Kidney tubule cell (primary cell): Measurements from ENCODE around the gene UPK3A.
"Not testable (repeated sequence)": the region's sequence is repeated elsewhere in the genome, so short reads cannot be mapped to it uniquely, and the experiment has no call there.

Source experiments
- DNase-seq: peaks from one replicate; pipeline ENCODE4 v3.0.0-alpha.2; 2018; ENCODE audit warnings: low spot score

The UPK3A gene

GRCh38 chr22:45281010-45281409, 3.7 kb upstream of the UPK3A start:
- no peak for DNase-seq

- no peak for DNase-seq
Observed at GRCh38 chr22:45285263-45286058, 712 bp downstream of the UPK3A start.

GRCh38 chr22:45286854-45287551, 2.3 kb downstream of the UPK3A start:
- DNase-seq = no peak

GRCh38 chr22:45290410-45290936, 5.7 kb downstream of the UPK3A start:
- DNase-seq = peak; percentile 74

GRCh38 chr22:45291061-45291930, 6.5 kb downstream of the UPK3A start:
- no peak for DNase-seq

GRCh38 chr22:45291931-45292290, 7.2 kb downstream of the UPK3A start:
- DNase-seq = no peak

- DNase-seq = no peak
Observed at GRCh38 chr22:45292731-45293442, 8.1 kb downstream of the UPK3A start.

- no peak for DNase-seq
Observed at GRCh38 chr22:45294030-45294429, 9.3 kb downstream of the UPK3A start.

GRCh38 chr22:45295004-45295403, 10.3 kb downstream of the UPK3A start:
- DNase-seq = not testable (repeated sequence)

GRCh38 chr22:45295492-45295891, 10.7 kb downstream of the UPK3A start:
- no peak for DNase-seq

GRCh38 chr22:45296628-45297297, 12.0 kb downstream of the UPK3A start:
- no peak for DNase-seq

GRCh38 chr22:45298934-45299505, 14.3 kb downstream of the UPK3A start:
- DNase-seq = no peak

GRCh38 chr22:45302751-45303150, 18.0 kb downstream of the UPK3A start:
- no peak for DNase-seq

- DNase-seq = no peak
Observed at GRCh38 chr22:45303181-45303580, 18.4 kb downstream of the UPK3A start.

- no peak for DNase-seq
Observed at GRCh38 chr22:45304971-45305370, 20.2 kb downstream of the UPK3A start.

GRCh38 chr22:45305456-45306075, 20.8 kb downstream of the UPK3A start:
- no peak for DNase-seq

- no peak for DNase-seq
Observed at GRCh38 chr22:45306139-45306538, 21.4 kb downstream of the UPK3A start.

GRCh38 chr22:45308391-45308956, 23.7 kb downstream of the UPK3A start:
- peak; percentile 13 for DNase-seq

GRCh38 chr22:45308957-45309421, 24.2 kb downstream of the UPK3A start:
- DNase-seq = no peak
